Measurements from ENCODE around the gene YPEL1.

YPEL1 gene

GRCh38 chr22:21665047-21665851 is 70.3 kb downstream of the YPEL1 start:
- FAIRE-seq, result no peak
- no peak for TF ChIP-seq POLR2A (IDR thresholded peaks at IDR 0.05; ENCODE audit: low read depth, low read length)

GRCh38 chr22:21663738-21664137 is 71.9 kb downstream of the YPEL1 start:
- no peak for TF ChIP-seq POLR2A (IDR thresholded peaks at IDR 0.05; ENCODE audit: low read depth, low read length)
- DNase-seq (ENCODE audit: insufficient read length, low spot score), result no peak
- no peak for FAIRE-seq

More at GRCh38 chr22:21665047-21665851, 70.3 kb downstream of the YPEL1 start:
- no peak for DNase-seq (ENCODE audit: insufficient read length, low spot score)

- no peak for TF ChIP-seq POLR2A (IDR thresholded peaks at IDR 0.05; ENCODE audit: low read depth, low read length)
- DNase-seq (ENCODE audit: insufficient read length, low spot score), result no peak
- no peak for FAIRE-seq
Measured at GRCh38 chr22:21661991-21662390, 73.6 kb downstream of the YPEL1 start.

GRCh38 chr22:21660904-21661303 is 74.7 kb downstream of the YPEL1 start:
- DNase-seq (ENCODE audit: insufficient read length, low spot score) (no peak), FAIRE-seq (no peak)
- no peak for TF ChIP-seq POLR2A (IDR thresholded peaks at IDR 0.05; ENCODE audit: low read depth, low read length)

- no peak for TF ChIP-seq POLR2A (IDR thresholded peaks at IDR 0.05; ENCODE audit: low read depth, low read length)
- DNase-seq (ENCODE audit: insufficient read length, low spot score), result no peak
- FAIRE-seq, result no peak
Measured at GRCh38 chr22:21659864-21660525, 75.6 kb downstream of the YPEL1 start.

- FAIRE-seq, result no peak
- DNase-seq (ENCODE audit: insufficient read length, low spot score), result no peak
- TF ChIP-seq POLR2A (IDR thresholded peaks at IDR 0.05; ENCODE audit: low read depth, low read length), result no peak
Measured at GRCh38 chr22:21657360-21658032, 78.1 kb downstream of the YPEL1 start.

- no peak for TF ChIP-seq POLR2A (IDR thresholded peaks at IDR 0.05; ENCODE audit: low read depth, low read length)
- FAIRE-seq, result no peak
Measured at GRCh38 chr22:21657020-21657359, 78.6 kb downstream of the YPEL1 start.

GRCh38 chr22:21652547-21653545 is 82.7 kb downstream of the YPEL1 start:
- FAIRE-seq (no peak), DNase-seq (ENCODE audit: insufficient read length, low spot score) (no peak)
- TF ChIP-seq POLR2A (IDR thresholded peaks at IDR 0.05; ENCODE audit: low read depth, low read length), result no peak

More at GRCh38 chr22:21657020-21657359, 78.6 kb downstream of the YPEL1 start:
- no peak for DNase-seq (ENCODE audit: insufficient read length, low spot score)

- peak; percentile 90 for DNase-seq (ENCODE audit: insufficient read length, low spot score)
- FAIRE-seq, result no peak
- peak; percentile 57 for TF ChIP-seq POLR2A (IDR thresholded peaks at IDR 0.05; ENCODE audit: low read depth, low read length)
Measured at GRCh38 chr22:21652010-21652546, 83.5 kb downstream of the YPEL1 start.

GRCh38 chr22:21651521-21652009 is 84.0 kb downstream of the YPEL1 start:
- no peak for TF ChIP-seq POLR2A (IDR thresholded peaks at IDR 0.05; ENCODE audit: low read depth, low read length)
- FAIRE-seq (no peak), DNase-seq (ENCODE audit: insufficient read length, low spot score) (no peak)

GRCh38 chr22:21650823-21651520 is 84.6 kb downstream of the YPEL1 start:
- no peak for TF ChIP-seq POLR2A (IDR thresholded peaks at IDR 0.05; ENCODE audit: low read depth, low read length)
- FAIRE-seq (no peak), DNase-seq (ENCODE audit: insufficient read length, low spot score) (no peak)

- no peak for FAIRE-seq
- no peak for DNase-seq (ENCODE audit: insufficient read length, low spot score)
- TF ChIP-seq POLR2A (IDR thresholded peaks at IDR 0.05; ENCODE audit: low read depth, low read length), result no peak
Measured at GRCh38 chr22:21650280-21650679, 85.3 kb downstream of the YPEL1 start.
